Middle frontal gyrus (tissue), 1 donor: Measurements from ENCODE around the gene HOPX.
"Not testable (repeated sequence)": the region's sequence is repeated elsewhere in the genome, so short reads cannot be mapped to it uniquely, and the experiment has no call there.

Source experiments
- DNase-seq: peaks from one replicate; pipeline ENCODE4 v3.0.0-alpha.2; 2015; ENCODE audit warnings: low spot score; ENCODE audit errors: extremely low spot score

Gene HOPX

GRCh38 chr4:56628592-56628991, 52.5 kb downstream of the HOPX start:
- DNase-seq = no peak

GRCh38 chr4:56627985-56628384, 53.1 kb downstream of the HOPX start:
- no peak for DNase-seq

GRCh38 chr4:56627375-56627774, 53.7 kb downstream of the HOPX start:
- no peak for DNase-seq

GRCh38 chr4:56626963-56627362, 54.1 kb downstream of the HOPX start:
- no peak for DNase-seq

- DNase-seq = no peak
Observed at GRCh38 chr4:56626420-56626819, 54.7 kb downstream of the HOPX start.

GRCh38 chr4:56622176-56622575, 58.9 kb downstream of the HOPX start:
- DNase-seq = no peak

GRCh38 chr4:56619816-56620215, 61.3 kb downstream of the HOPX start:
- DNase-seq = no peak

GRCh38 chr4:56619160-56619559, 61.9 kb downstream of the HOPX start:
- no peak for DNase-seq

- DNase-seq = no peak
Observed at GRCh38 chr4:56618734-56619133, 62.4 kb downstream of the HOPX start.

GRCh38 chr4:56613101-56613862, 67.8 kb downstream of the HOPX start:
- no peak for DNase-seq

- no peak for DNase-seq
Observed at GRCh38 chr4:56612282-56612681, 68.8 kb downstream of the HOPX start.

GRCh38 chr4:56611501-56611900, 69.6 kb downstream of the HOPX start:
- no peak for DNase-seq

- DNase-seq = not testable (repeated sequence)
Observed at GRCh38 chr4:56610170-56610569, 70.9 kb downstream of the HOPX start.

- DNase-seq = no peak
Observed at GRCh38 chr4:56607926-56608325, 73.2 kb downstream of the HOPX start.

GRCh38 chr4:56606385-56606784, 74.7 kb downstream of the HOPX start:
- DNase-seq = no peak

GRCh38 chr4:56605464-56605863, 75.6 kb downstream of the HOPX start:
- not testable (repeated sequence) for DNase-seq

- DNase-seq = no peak
Observed at GRCh38 chr4:56603297-56603696, 77.8 kb downstream of the HOPX start.
